ENCODE results near the gene IRS2.
"Not testable (repeated sequence)": the region's sequence is repeated elsewhere in the genome, so short reads cannot be mapped to it uniquely, and the experiment has no call there.

Gene IRS2

GRCh38 chr13:109786457-109787134, at the start of gene IRS2:
TSS of gene IRS2 (minus strand) at chr13:109786583. CDS start at chr13:109786053, 530 bp downstream.
- Histone ChIP-seq H3K27ac (peak within 1 kb of the TSS; percentile 59), H3K4me1 (no peaks in the 10 kb centered on the region), H3K27me3 (ENCODE audit: control insufficient read depth, insufficient read depth, low read length) (no peaks in the 10 kb centered on the region), H3K79me2 (no peaks in the 10 kb centered on the region), H3K4me2 (ENCODE audit: low read length) (peak within 1 kb of the TSS; percentile 79), H3K4me3 (ENCODE audit: low read depth, low read length) (peak within 1 kb of the TSS; percentile 74), H2AFZ (peak within 1 kb of the TSS; percentile 89), H3K9me3 (ENCODE audit: control insufficient read depth, low read length) (no peaks in the 10 kb centered on the region), H3K9ac (no peak within 1 kb of the TSS), H3K36me3 (ENCODE audit: control insufficient read depth, insufficient read depth, low read length) (no peaks in the 10 kb centered on the region)
- TF ChIP-seq CTCF (IDR thresholded peaks at IDR 0.05): no peak

GRCh38 chr13:109834973-109835720, 48.8 kb upstream of the IRS2 start:
- Histone ChIP-seq H3K4me1 (no peaks in the 10 kb centered on the region), H3K27me3 (ENCODE audit: control insufficient read depth, insufficient read depth, low read length) (no peaks in the 10 kb centered on the region), H3K9me3 (ENCODE audit: control insufficient read depth, low read length) (no peaks in the 10 kb centered on the region), H3K4me2 (ENCODE audit: low read length) (no peak overlapping the region), H3K27ac (no peak overlapping the region), H3K9ac (no peak overlapping the region), H3K79me2 (no peaks in the 10 kb centered on the region), H3K4me3 (ENCODE audit: low read depth, low read length) (no peak overlapping the region), H2AFZ (no peak overlapping the region), H3K36me3 (ENCODE audit: control insufficient read depth, insufficient read depth, low read length) (no peaks in the 10 kb centered on the region)
- TF ChIP-seq CTCF (IDR thresholded peaks at IDR 0.05): no peak

GRCh38 chr13:109833940-109834339, 47.6 kb upstream of the IRS2 start:
- Histone ChIP-seq H3K9me3 (ENCODE audit: control insufficient read depth, low read length) (no peaks in the 10 kb centered on the region), H2AFZ (no peak overlapping the region), H3K4me3 (ENCODE audit: low read depth, low read length) (no peak overlapping the region), H3K79me2 (no peaks in the 10 kb centered on the region), H3K36me3 (ENCODE audit: control insufficient read depth, insufficient read depth, low read length) (no peaks in the 10 kb centered on the region), H3K27me3 (ENCODE audit: control insufficient read depth, insufficient read depth, low read length) (no peaks in the 10 kb centered on the region), H3K4me2 (ENCODE audit: low read length) (no peak overlapping the region), H3K27ac (no peak overlapping the region), H3K9ac (no peak overlapping the region), H3K4me1 (no peaks in the 10 kb centered on the region)
- TF ChIP-seq CTCF (IDR thresholded peaks at IDR 0.05): no peak

GRCh38 chr13:109833071-109833470, 46.7 kb upstream of the IRS2 start:
- H3K4me2 ChIP-seq (ENCODE audit: low read length): no peak overlapping the region
- H3K79me2 ChIP-seq: no peaks in the 10 kb centered on the region
- H3K4me3 ChIP-seq (ENCODE audit: low read depth, low read length): no peak overlapping the region
- no peak for TF ChIP-seq CTCF (IDR thresholded peaks at IDR 0.05)
- H3K9ac ChIP-seq: no peak overlapping the region
- no peak overlapping the region for H3K27ac ChIP-seq
- H2AFZ ChIP-seq: no peak overlapping the region
- no peaks in the 10 kb centered on the region for H3K9me3 ChIP-seq (ENCODE audit: control insufficient read depth, low read length)
- no peaks in the 10 kb centered on the region for H3K27me3 ChIP-seq (ENCODE audit: control insufficient read depth, insufficient read depth, low read length)
- H3K36me3 ChIP-seq (ENCODE audit: control insufficient read depth, insufficient read depth, low read length): no peaks in the 10 kb centered on the region
- H3K4me1 ChIP-seq: no peaks in the 10 kb centered on the region

GRCh38 chr13:109828591-109829316, 42.4 kb upstream of the IRS2 start:
- not testable (repeated sequence) for H3K4me3 ChIP-seq (ENCODE audit: low read depth, low read length); H3K27ac ChIP-seq; H3K79me2 ChIP-seq; H3K9me3 ChIP-seq (ENCODE audit: control insufficient read depth, low read length); H3K4me1 ChIP-seq; H3K36me3 ChIP-seq (ENCODE audit: control insufficient read depth, insufficient read depth, low read length); H3K4me2 ChIP-seq (ENCODE audit: low read length); H2AFZ ChIP-seq; H3K27me3 ChIP-seq (ENCODE audit: control insufficient read depth, insufficient read depth, low read length); H3K9ac ChIP-seq

GRCh38 chr13:109823201-109823600, 36.8 kb upstream of the IRS2 start:
- not testable (repeated sequence) for H3K4me2 ChIP-seq (ENCODE audit: low read length); H3K36me3 ChIP-seq (ENCODE audit: control insufficient read depth, insufficient read depth, low read length); H3K79me2 ChIP-seq; H3K27ac ChIP-seq; H3K9ac ChIP-seq; H2AFZ ChIP-seq; H3K4me1 ChIP-seq; H3K9me3 ChIP-seq (ENCODE audit: control insufficient read depth, low read length); H3K27me3 ChIP-seq (ENCODE audit: control insufficient read depth, insufficient read depth, low read length); H3K4me3 ChIP-seq (ENCODE audit: low read depth, low read length)
